Measurements from ENCODE around the gene ACER1.

GRCh38 chr19:6359568-6360341 lies 26.3 kb upstream of the ACER1 start:
- no peak for TF ChIP-seq CTCF (IDR thresholded peaks at IDR 0.05)
- no peak for TF ChIP-seq POLR2A (IDR thresholded peaks at IDR 0.05)
- no peak for TF ChIP-seq POLR2AphosphoS5 (IDR thresholded peaks at IDR 0.05; ENCODE audit: insufficient read depth in 1 of 2, low read depth in 1 of 2)
